ENCODE results near the gene PLIN5. TPM values are rescaled to one million over a fixed set of nuclear protein-coding genes. Genes with fewer than 3 reads are reported as not detected.

The PLIN5 gene
- total RNA-seq, 1 experiment from 2014 or later, result 3.9 TPM

DNA sequence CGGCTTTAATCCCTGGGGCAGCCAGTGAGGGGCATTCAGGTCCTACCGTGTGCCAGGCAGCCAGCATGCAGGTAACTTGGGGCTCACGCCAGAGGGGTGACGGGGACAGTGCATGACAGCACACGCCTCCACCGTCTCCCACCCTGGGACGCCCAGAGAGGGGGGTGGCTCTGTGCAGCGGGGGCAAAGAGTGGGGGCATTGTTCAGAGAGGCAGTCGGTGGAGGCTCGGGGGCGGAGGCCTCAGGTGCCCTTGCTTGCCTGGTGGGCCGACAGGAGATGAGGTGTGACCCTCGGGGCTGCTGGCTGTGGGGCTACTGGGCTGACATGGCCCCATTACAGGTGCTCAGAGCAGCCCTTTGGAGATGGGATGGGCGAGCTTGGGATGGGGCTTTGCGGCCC, 35.2 kb downstream of the PLIN5 start:
- Mint-ChIP-seq H3K9me3 (no peaks in the 10 kb centered on the region), H3K36me3 (ENCODE audit: insufficient read depth in 1 of 3, low read depth in 3 of 3) (peaks cover 16 to 57% (median 49%) of the 10 kb centered on the region in 3 experiments; a peak in 6 of 7 replicates), H3K27ac (0 out of 7 replicates have a peak overlapping the region, but pooled peaks of 1 of the 3 experiments have one; percentile 13)

More for the DNA sequence above, 35.2 kb downstream of the PLIN5 start:
- no peak overlapping the region for H3K4me2 ChIP-seq (ENCODE audit: insufficient read depth, insufficient read length, low read length)
- H2AK5ac ChIP-seq (ENCODE audit: insufficient read length, low read length), result no peak overlapping the region
- no peak for DNase-seq
- no peak overlapping the region for H3K4ac ChIP-seq (ENCODE audit: low read depth, low read length)
- H4K8ac ChIP-seq (replicated peaks; ENCODE audit: insufficient read length, low read depth, low read length), result no peak overlapping the region
- no peaks in the 10 kb centered on the region for H3K27me3 ChIP-seq (ENCODE audit: insufficient read depth, low read length)
- no peak overlapping the region for H4K91ac ChIP-seq (ENCODE audit: insufficient read length, low read depth, low read length)
- no peak overlapping the region for H3K18ac ChIP-seq (ENCODE audit: insufficient read length, low read depth, low read length)
- no peak overlapping the region for H3K56ac ChIP-seq (ENCODE audit: insufficient read length, low read depth, low read length)
- Mint-ChIP-seq H3K4me3 (no peak overlapping the region), H3K4me1 (no peaks in the 10 kb centered on the region), H3K27me3 (ENCODE audit: low read depth) (no peaks in the 10 kb centered on the region)
- no peak overlapping the region for H2BK15ac ChIP-seq (ENCODE audit: low read depth, low read length)
- H4K5ac ChIP-seq (ENCODE audit: insufficient read length, low read depth, low read length), result no peak overlapping the region
- H2BK12ac ChIP-seq (ENCODE audit: insufficient read length, low read depth, low read length), result no peak overlapping the region
- no peak overlapping the region for H3K14ac ChIP-seq (ENCODE audit: insufficient read depth, low read length)
- no peaks in the 10 kb centered on the region for H3K79me1 ChIP-seq (ENCODE audit: insufficient read depth, low read depth, low read length, poor library complexity, severe bottlenecking)
- TF ChIP-seq, protein P1, sequence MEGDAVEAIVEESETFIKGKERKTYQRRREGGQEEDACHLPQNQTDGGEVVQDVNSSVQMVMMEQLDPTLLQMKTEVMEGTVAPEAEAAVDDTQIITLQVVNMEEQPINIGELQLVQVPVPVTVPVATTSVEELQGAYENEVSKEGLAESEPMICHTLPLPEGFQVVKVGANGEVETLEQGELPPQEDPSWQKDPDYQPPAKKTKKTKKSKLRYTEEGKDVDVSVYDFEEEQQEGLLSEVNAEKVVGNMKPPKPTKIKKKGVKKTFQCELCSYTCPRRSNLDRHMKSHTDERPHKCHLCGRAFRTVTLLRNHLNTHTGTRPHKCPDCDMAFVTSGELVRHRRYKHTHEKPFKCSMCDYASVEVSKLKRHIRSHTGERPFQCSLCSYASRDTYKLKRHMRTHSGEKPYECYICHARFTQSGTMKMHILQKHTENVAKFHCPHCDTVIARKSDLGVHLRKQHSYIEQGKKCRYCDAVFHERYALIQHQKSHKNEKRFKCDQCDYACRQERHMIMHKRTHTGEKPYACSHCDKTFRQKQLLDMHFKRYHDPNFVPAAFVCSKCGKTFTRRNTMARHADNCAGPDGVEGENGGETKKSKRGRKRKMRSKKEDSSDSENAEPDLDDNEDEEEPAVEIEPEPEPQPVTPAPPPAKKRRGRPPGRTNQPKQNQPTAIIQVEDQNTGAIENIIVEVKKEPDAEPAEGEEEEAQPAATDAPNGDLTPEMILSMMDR (conservative IDR thresholded peaks at IDR 0.05), result no peak
- no peak overlapping the region for H3K9ac ChIP-seq (ENCODE audit: extremely low read depth, insufficient read length, low read length)
- H3K79me2 ChIP-seq (ENCODE audit: insufficient read depth, low read length), result no peaks in the 10 kb centered on the region
- no peaks in the 10 kb centered on the region for H3K23me2 ChIP-seq (ENCODE audit: insufficient read length, low read depth, low read length, poor library complexity, severe bottlenecking)
- H4K20me1 ChIP-seq (ENCODE audit: control insufficient read depth, insufficient read depth, insufficient read length), result no peaks in the 10 kb centered on the region
- H3K9me3 ChIP-seq (ENCODE audit: control insufficient read depth, low read depth, low read length), result no peaks in the 10 kb centered on the region
- no CpG with 5 or more reads among the region's 15 CpGs for WGBS (ENCODE audit: extremely low coverage, insufficient read length, low lambda C conversion rate)
- no peak overlapping the region for H3K27ac ChIP-seq (ENCODE audit: insufficient read length, low read depth, low read length)
- H2AFZ ChIP-seq (ENCODE audit: low read length), result no peak overlapping the region
- no peak overlapping the region for H2BK20ac ChIP-seq (ENCODE audit: low read depth, low read length, poor library complexity, severe bottlenecking)
- no peaks in the 10 kb centered on the region for H3K4me1 ChIP-seq (ENCODE audit: insufficient read depth, low read length)
- no peak overlapping the region for H2BK120ac ChIP-seq (ENCODE audit: low read depth, low read length, poor library complexity, severe bottlenecking)
- no peak overlapping the region for H2BK5ac ChIP-seq (ENCODE audit: insufficient read length, low read length)
- H3T11ph ChIP-seq (ENCODE audit: low read length), result no peak overlapping the region
- H3K23ac ChIP-seq (ENCODE audit: insufficient read length, low read depth, low read length), result no peak overlapping the region
